Stimulated activated CD4-positive, alpha-beta T cell treated with anti-CD3 and anti-CD28 coated beads, Interleukin-12 subunit alpha, Interleukin-12 subunit beta, amount 100 ng/mL, for 48 hours (primary cell): ENCODE results near the gene IQSEC3.

Experiments
- DNase-seq, 3 donors: peaks; one replicate each; pipeline ENCODE4 v3.0.0-alpha.2; 2020; ENCODE audit warnings: low read depth in 2 of 3, low spot score in 1 of 3

IQSEC3 gene

GRCh38 chr12:162467-163307 lies 96.1 kb downstream of the IQSEC3 start:
- no peak for DNase-seq

- no peak for DNase-seq
These were observed 96.9 kb downstream of the IQSEC3 start for GRCh38 chr12:163406-163986.

- DNase-seq = no peak
These were observed 97.6 kb downstream of the IQSEC3 start for GRCh38 chr12:164207-164606.

GRCh38 chr12:165862-166368 lies 99.3 kb downstream of the IQSEC3 start:
- DNase-seq = no peak

GRCh38 chr12:166425-167075 lies 100.0 kb downstream of the IQSEC3 start:
- DNase-seq = no peak

- DNase-seq = no peak
These were observed 101.5 kb downstream of the IQSEC3 start for GRCh38 chr12:167959-168600.

- DNase-seq = no peak
These were observed 102.4 kb downstream of the IQSEC3 start for GRCh38 chr12:168763-169525.

- no peak for DNase-seq
These were observed 103.2 kb downstream of the IQSEC3 start for GRCh38 chr12:169528-170370.

- DNase-seq = no peak
These were observed 104.0 kb downstream of the IQSEC3 start for GRCh38 chr12:170371-171225.

- DNase-seq = no peak
These were observed 104.7 kb downstream of the IQSEC3 start for GRCh38 chr12:171276-171675.

GRCh38 chr12:171743-172676 lies 105.4 kb downstream of the IQSEC3 start:
- no peak for DNase-seq

GRCh38 chr12:172732-173161 lies 106.2 kb downstream of the IQSEC3 start:
- no peak for DNase-seq

- DNase-seq = no peak
These were observed 107.6 kb downstream of the IQSEC3 start for GRCh38 chr12:174124-174523.

- no peak for DNase-seq
These were observed 108.0 kb downstream of the IQSEC3 start for GRCh38 chr12:174596-174995.

- no peak for DNase-seq
These were observed 108.7 kb downstream of the IQSEC3 start for GRCh38 chr12:175250-175649.

- DNase-seq = no peak
These were observed 109.2 kb downstream of the IQSEC3 start for GRCh38 chr12:175759-176158.

GRCh38 chr12:176321-177181 lies 110.0 kb downstream of the IQSEC3 start:
- no peak for DNase-seq
